Sigmoid colon (tissue), 7 donors: Measurements from ENCODE around the gene SAMD10. TPM values are rescaled to one million over a fixed set of nuclear protein-coding genes. Genes with fewer than 3 reads are reported as not detected.

Experiments used
- DNase-seq: peaks from one replicate; pipeline ENCODE4 v3.0.0-alpha.2; 2019
- H3K27ac ChIP-seq, 4 donors: fragments of 200-600 bp; sonication (generic); one replicate each; pipeline ENCODE4 v1.5.1; 2016 to 2019; ENCODE audit warnings: mild to moderate bottlenecking in 1 of 4
- H3K27me3 ChIP-seq, 3 donors: fragments of 200-600 bp; sonication (generic); one replicate each; pipeline ENCODE4 v1.5.1; 2019; ENCODE audit warnings: mild to moderate bottlenecking in 1 of 3
- H3K36me3 ChIP-seq, 4 donors: fragments of 200-600 bp; sonication (generic); one replicate each; pipeline ENCODE4 v1.5.1; 2016 to 2019
- H3K4me1 ChIP-seq, 4 donors: fragments of 200-600 bp; sonication (generic); one replicate each; pipeline ENCODE4 v1.5.1; 2017 to 2019
- H3K4me3 ChIP-seq, 4 donors: fragments of 200-600 bp; sonication (generic); one replicate each; pipeline ENCODE4 v1.5.1; 2017 to 2019; ENCODE audit warnings: mild to moderate bottlenecking in 2 of 4, moderate library complexity in 1 of 4
- H3K9me3 ChIP-seq, 4 donors: fragments of 200-600 bp in 3 of 4; sonication (generic) in 3 of 4; one replicate each; pipeline versions ENCODE4 v1.5.1 to v1.6.1; 2013 to 2019
- EP300 ChIP-seq, 4 donors: sonication (generic); formaldehyde crosslinking; IDR thresholded peaks; one replicate each; pipeline ENCODE4 v1.6.1; 2017; ENCODE audit warnings: antibody characterized with exemption in 4 of 4
- POLR2A ChIP-seq, 2 donors: fragments of 450-650 bp; IDR thresholded peaks; one replicate each; pipeline ENCODE4 v1.6.1; 2016; ENCODE audit warnings: antibody characterized with exemption in 2 of 2, mild to moderate bottlenecking in 2 of 2, moderate library complexity in 2 of 2
- POLR2AphosphoS5 ChIP-seq, 4 donors: sonication (generic); formaldehyde crosslinking; IDR thresholded peaks; one replicate each; pipeline ENCODE4 v1.6.1; 2017; ENCODE audit warnings: antibody characterized with exemption in 4 of 4
- WGBS, 2 donors: extraction: QIAGEN DNeasy Blood & Tissue Kit; methylation state at CpG; one replicate each; pipeline ENCODE4 v1.1.7; 2013; 5-methylcytosine and 5-hydroxymethylcytosine counted together
- intact Hi-C: fragments of 100-400 bp; cut with DNase I; formaldehyde crosslinking; loops from one replicate; pipeline ENCODE4 v1.15.1; 2023
- polyA plus RNA-seq, 3 donors: library from polyadenylated mRNA; stranded (reverse); fragments of 200-250 nt; gene quantifications; one replicate each; pipeline ENCODE4 v1.2.3, GENCODE V29; 2013
- total RNA-seq, 4 donors: library from RNA; depleted of rRNA; stranded (reverse); fragments of >200 nt; gene quantifications; one replicate each; pipeline ENCODE4 v1.1.0, GENCODE V29; 2016
- TF ChIP-seq, protein P1 (sequence below), 4 experiments: fragments of 450-650 bp in 3 of 4; fragments of 200-600 bp in 1 of 4; IDR thresholded peaks; one replicate each; pipeline ENCODE4 v1.5.1; 2016 to 2019; ENCODE audit warnings: antibody characterized with exemption in 4 of 4, mild to moderate bottlenecking in 3 of 4, moderate library complexity in 2 of 4
- donor health status: healthy with polysubstance abuse.
- donor health status: Bipolar disorder and iron deficiency.
- donor health status: healthy.

SAMD10 gene
- total and polyA plus RNA-seq, 7 donors = 0.68 to 8.7 (median 2.8) TPM

GRCh38 chr20:63958471-63958870 lies 21.0 kb downstream of the SAMD10 start:
- TF ChIP-seq EP300 (IDR thresholded peaks at IDR 0.05) = no peak
- TF ChIP-seq POLR2A (IDR thresholded peaks at IDR 0.05) = no peak
- no peak for TF ChIP-seq POLR2AphosphoS5 (IDR thresholded peaks at IDR 0.05)
- TF ChIP-seq, protein P1, sequence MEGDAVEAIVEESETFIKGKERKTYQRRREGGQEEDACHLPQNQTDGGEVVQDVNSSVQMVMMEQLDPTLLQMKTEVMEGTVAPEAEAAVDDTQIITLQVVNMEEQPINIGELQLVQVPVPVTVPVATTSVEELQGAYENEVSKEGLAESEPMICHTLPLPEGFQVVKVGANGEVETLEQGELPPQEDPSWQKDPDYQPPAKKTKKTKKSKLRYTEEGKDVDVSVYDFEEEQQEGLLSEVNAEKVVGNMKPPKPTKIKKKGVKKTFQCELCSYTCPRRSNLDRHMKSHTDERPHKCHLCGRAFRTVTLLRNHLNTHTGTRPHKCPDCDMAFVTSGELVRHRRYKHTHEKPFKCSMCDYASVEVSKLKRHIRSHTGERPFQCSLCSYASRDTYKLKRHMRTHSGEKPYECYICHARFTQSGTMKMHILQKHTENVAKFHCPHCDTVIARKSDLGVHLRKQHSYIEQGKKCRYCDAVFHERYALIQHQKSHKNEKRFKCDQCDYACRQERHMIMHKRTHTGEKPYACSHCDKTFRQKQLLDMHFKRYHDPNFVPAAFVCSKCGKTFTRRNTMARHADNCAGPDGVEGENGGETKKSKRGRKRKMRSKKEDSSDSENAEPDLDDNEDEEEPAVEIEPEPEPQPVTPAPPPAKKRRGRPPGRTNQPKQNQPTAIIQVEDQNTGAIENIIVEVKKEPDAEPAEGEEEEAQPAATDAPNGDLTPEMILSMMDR (IDR thresholded peaks at IDR 0.05) = no peak
- intact Hi-C loops = no loop called here

GRCh38 chr20:63957690-63958441 lies 21.6 kb downstream of the SAMD10 start:
- 19 to 49% methylated on average over 13 of the region's 13 CpGs for WGBS, 2 donors
- Histone ChIP-seq H3K9me3 (no peaks in the 10 kb centered on the region), H3K27ac (peak overlapping the region; percentile 71 to 99 (median 78)), H3K4me1 (peaks cover 0 to 43% (median 39%) of the 10 kb centered on the region in 4 donors), H3K36me3 (peaks cover 0 to 35% (median 10%) of the 10 kb centered on the region in 4 donors), H3K4me3 (peak overlapping the region in 1 of 4 donors; percentile 91), H3K27me3 (no peaks in the 10 kb centered on the region)
- TF ChIP-seq POLR2AphosphoS5 (IDR thresholded peaks at IDR 0.05) (no peak), EP300 (IDR thresholded peaks at IDR 0.05) (no peak), POLR2A (IDR thresholded peaks at IDR 0.05) (no peak)
- TF ChIP-seq, protein P1 (IDR thresholded peaks at IDR 0.05) = no peak
- intact Hi-C loops = no loop called here
- DNase-seq = no peak

More at GRCh38 chr20:63958471-63958870, 21.0 kb downstream of the SAMD10 start:
- DNase-seq = no peak
- Histone ChIP-seq H3K4me1 (peaks cover 0 to 37% (median 33%) of the 10 kb centered on the region in 4 donors), H3K36me3 (peaks cover 0 to 41% (median 14%) of the 10 kb centered on the region in 4 donors), H3K27me3 (no peaks in the 10 kb centered on the region), H3K9me3 (no peaks in the 10 kb centered on the region), H3K4me3 (no peak overlapping the region), H3K27ac (no peak overlapping the region)
- WGBS, 2 donors = 71 to 83% methylated on average over 4 of the region's 4 CpGs

GRCh38 chr20:63957004-63957689 lies 22.3 kb downstream of the SAMD10 start:
- peak overlapping the region; percentile 71 to 99 (median 78) for H3K27ac ChIP-seq
- H3K4me3 ChIP-seq = peak overlapping the region; percentile 40 to 100 (median 94)

DNA sequence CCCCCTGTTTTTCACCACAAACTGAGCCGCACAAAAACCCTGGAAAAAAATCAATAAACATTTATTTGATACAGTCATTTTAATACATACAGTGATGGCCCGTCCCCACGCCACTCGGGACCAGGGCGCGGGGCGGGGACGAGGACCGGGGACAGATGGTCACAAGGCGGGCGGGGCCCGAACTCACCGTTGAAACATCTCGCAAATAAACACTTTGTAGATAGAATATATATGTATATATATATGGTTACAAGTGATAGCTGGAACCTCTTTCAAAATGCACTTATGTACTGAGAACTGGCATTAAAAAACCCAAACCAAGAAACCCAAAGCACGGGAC lies 22.8 kb downstream of the SAMD10 start:
- Histone ChIP-seq H3K9me3 (no peaks in the 10 kb centered on the region), H3K27ac (peak overlapping the region; percentile 71 to 99 (median 78)), H3K4me1 (peaks cover 0 to 56% (median 51%) of the 10 kb centered on the region in 4 donors), H3K36me3 (peaks cover 0 to 22% (median 2%) of the 10 kb centered on the region in 4 donors), H3K27me3 (no peaks in the 10 kb centered on the region), H3K4me3 (peak overlapping the region; percentile 40 to 100 (median 94))
- TF ChIP-seq, protein P1 (IDR thresholded peaks at IDR 0.05) = no peak
- TF ChIP-seq POLR2AphosphoS5 (IDR thresholded peaks at IDR 0.05) (no peak), POLR2A (IDR thresholded peaks at IDR 0.05) (no peak), EP300 (IDR thresholded peaks at IDR 0.05) (no peak)
- intact Hi-C loops = no loop called here
- WGBS, 2 donors = 0% methylated on average over 15 of the region's 15 CpGs
- DNase-seq = no peak

More at GRCh38 chr20:63957004-63957689, 22.3 kb downstream of the SAMD10 start:
- Histone ChIP-seq H3K27me3 (no peaks in the 10 kb centered on the region), H3K36me3 (peaks cover 0 to 27% (median 6%) of the 10 kb centered on the region in 4 donors), H3K4me1 (peaks cover 0 to 50% (median 46%) of the 10 kb centered on the region in 4 donors), H3K9me3 (no peaks in the 10 kb centered on the region)
- 1 to 3% methylated on average over 28 of the region's 28 CpGs for WGBS, 2 donors
- peak; percentile 85 for DNase-seq
- TF ChIP-seq POLR2A (IDR thresholded peaks at IDR 0.05) = peak in 1 of 2 donors; percentile 38
- TF ChIP-seq, protein P1 (IDR thresholded peaks at IDR 0.05) = no peak
- TF ChIP-seq EP300 (IDR thresholded peaks at IDR 0.05) = no peak
- TF ChIP-seq POLR2AphosphoS5 (IDR thresholded peaks at IDR 0.05) = peak; percentile 56 to 65 (median 61)
- intact Hi-C loops = no loop called here
